HG02870 (cell line): ENCODE data around the gene HDDC3.

Experiments used
- ATAC-seq: cut with Tn5 transposase; IDR thresholded peaks from one replicate; pipeline ENCODE4 v1.9.1; 2021; ENCODE audit warnings: mild to moderate bottlenecking, moderate library complexity; ENCODE audit not compliant: unreplicated experiment

The HDDC3 gene

GRCh38 chr15:90881181-90881977 is 51.0 kb downstream of the HDDC3 start:
- ATAC-seq = no peak

GRCh38 chr15:90880381-90881145 is 51.8 kb downstream of the HDDC3 start:
- no peak for ATAC-seq
